Adrenal gland (tissue), 12 donors: Measurements from ENCODE around the gene PRKACA. TPM values are rescaled to one million over a fixed set of nuclear protein-coding genes. Genes with fewer than 3 reads are reported as not detected.
A peak's percentile ranks its signal among the peaks of the same experiment; 100 is the strongest.

ENCODE experiments used
- DNase-seq, 7 donors: peaks; one replicate each; pipeline ENCODE4 v3.0.0-alpha.2; 2019 to 2020
- H3K27ac ChIP-seq, 5 donors: fragments of 200-600 bp; sonication (generic) in 4 of 5; 1 replicate in 3 of 5; 2 replicates in 2 of 5; pipeline versions ENCODE4 v1.5.1 to v1.8.0; 2016 to 2020; ENCODE audit warnings: mild to moderate bottlenecking in 1 of 5
- H3K27me3 ChIP-seq: fragments of 200-600 bp; 2 replicates; pipeline ENCODE4 v1.8.0; 2021
- H3K36me3 ChIP-seq, 2 donors: fragments of 200-600 bp; replicated peaks in 1 of 2; 1 replicate in 1 of 2; 2 replicates in 1 of 2; pipeline versions ENCODE4 v1.5.1 to v1.8.0; 2018 to 2022
- H3K4me1 ChIP-seq, 2 donors: fragments of 200-600 bp; replicated peaks in 1 of 2; 1 replicate in 1 of 2; 2 replicates in 1 of 2; pipeline versions ENCODE4 v1.5.1 to v1.8.0; 2018 to 2021
- H3K4me3 ChIP-seq, 4 donors: fragments of 200-600 bp; sonication (generic) in 3 of 4; one replicate each; pipeline ENCODE4 v1.5.1; 2016 to 2018
- H3K9me3 ChIP-seq, 3 donors: fragments of 200-600 bp; sonication (generic) in 1 of 3; replicated peaks in 1 of 3; 1 replicate in 2 of 3; 2 replicates in 1 of 3; pipeline versions ENCODE4 v1.5.1 to v1.8.0; 2016 to 2021
- POLR2A ChIP-seq, 2 donors: fragments of 450-650 bp; IDR thresholded peaks; one replicate each; pipeline ENCODE4 v1.6.1; 2017; ENCODE audit warnings: antibody characterized with exemption in 2 of 2, mild to moderate bottlenecking in 2 of 2, moderate library complexity in 1 of 2
- WGBS, 4 donors: extraction: QIAGEN DNeasy Blood & Tissue Kit in 2 of 4; methylation state at CpG; one replicate each; pipeline versions ENCODE4 v1.1.5 to v1.1.7; 2013 to 2017; 5-methylcytosine and 5-hydroxymethylcytosine counted together
- intact Hi-C, 2 donors: fragments of 100-400 bp; cut with DNase I; formaldehyde crosslinking; loops; one replicate each; pipeline versions ENCODE4 v1.14.1 to v1.15.0; 2022 to 2023
- polyA plus RNA-seq, 3 donors: library from polyadenylated mRNA; stranded (reverse); fragments of 200-250 nt in 2 of 3; fragments of 350-450 nt in 1 of 3; fragmentation: Illumina TruSeq in 1 of 3; extraction: RNeasy Lipid Tissue Mini Kit (QIAGEN cat#74804) in 1 of 3; gene quantifications; one replicate each; pipeline ENCODE4 v1.2.3, GENCODE V29; 2013 to 2014
- total RNA-seq, 9 donors: library from RNA; depleted of rRNA in 4 of 9; stranded (reverse); fragments of >200 nt in 4 of 9; fragments of 120-200 nt in 1 of 9; fragmentation: NEBNext Ultra II Directional in 1 of 9; extraction: Animal tissue kit (Norgen Biotek cat#: 25700) in 1 of 9; gene quantifications; one replicate each; pipeline versions ENCODE4 v1.1.0 to v1.2.4, GENCODE V29; 2013 to 2023
- TF ChIP-seq, protein P1 (sequence below), 6 experiments: fragments of 450-650 bp in 4 of 6; fragments of 200-600 bp in 2 of 6; sonication (generic) in 1 of 6; IDR thresholded peaks; 1 replicate in 5 of 6; 2 replicates in 1 of 6; pipeline versions ENCODE4 v1.5.1 to v1.8.0; 2016 to 2021; ENCODE audit warnings: antibody characterized with exemption in 6 of 6, mild to moderate bottlenecking in 2 of 6, moderate library complexity in 1 of 6
- donor health status: healthy with polysubstance abuse.
- donor health status: Bipolar disorder and iron deficiency.
- donor health status: DM: yes; HTN: yes; CAD: no.
- donor health status: DM: no; HTN: no; CAD: no.
- donor health status: DM: no; HTN: no; CAD: no.
- donor health status: DM: yes; HTN: yes; CAD: no.

The PRKACA gene
- total and polyA plus RNA-seq, 12 donors: 74.1 to 457 (median 150) TPM

DNA sequence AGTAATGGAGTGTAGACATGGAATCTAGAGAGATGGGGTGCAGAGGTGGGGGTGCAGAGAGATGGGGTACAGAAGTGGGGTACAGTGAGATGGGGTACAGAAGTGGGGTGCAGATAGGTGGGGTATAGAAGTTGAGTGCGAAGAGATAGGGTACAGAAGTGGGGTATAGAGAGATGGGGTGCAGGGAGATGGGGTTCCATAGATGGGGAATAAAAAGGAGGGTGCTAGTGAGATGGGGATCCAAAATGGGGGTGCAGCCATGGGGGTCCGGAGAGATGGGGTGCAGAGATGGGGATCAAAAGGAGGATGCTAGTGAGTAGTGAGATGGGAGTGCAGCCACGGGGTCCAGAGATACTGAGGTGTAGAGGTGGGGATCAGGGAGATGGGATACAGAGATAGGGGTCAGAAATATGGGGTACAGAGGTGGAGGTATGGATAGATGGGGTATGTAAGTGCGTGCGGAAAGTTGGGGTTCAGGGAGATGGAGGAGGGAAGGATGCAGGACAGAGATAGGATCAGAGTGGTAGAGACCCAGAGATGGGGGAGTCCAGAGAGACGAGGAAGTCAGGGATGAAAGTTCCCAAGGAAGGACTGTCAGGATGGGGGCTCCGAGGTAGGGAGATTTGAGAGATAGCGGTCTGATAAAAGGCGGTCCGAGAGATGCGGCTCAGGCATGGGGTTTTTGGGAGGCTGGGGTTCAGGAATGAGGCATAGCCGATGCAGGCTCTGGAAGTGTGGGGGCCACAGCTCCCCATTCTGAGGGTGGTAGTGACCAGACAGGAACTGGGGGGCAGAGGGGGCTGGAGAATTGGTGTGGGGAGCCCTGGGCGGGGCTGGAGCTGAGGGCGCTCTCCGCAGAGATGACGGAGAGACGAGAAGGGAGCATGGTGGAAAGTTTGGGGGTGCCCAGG, 59.1 kb downstream of the PRKACA start:
- Histone ChIP-seq H3K36me3 (no peaks in the 10 kb centered on the region), H3K4me1 (peaks cover 0 to 4% of the 10 kb centered on the region in 2 donors), H3K27me3 (peaks cover 15% of the 10 kb centered on the region), H3K27ac (no peak overlapping the region), H3K9me3 (no peaks in the 10 kb centered on the region), H3K4me3 (no peak overlapping the region)
- TF ChIP-seq, protein P1, sequence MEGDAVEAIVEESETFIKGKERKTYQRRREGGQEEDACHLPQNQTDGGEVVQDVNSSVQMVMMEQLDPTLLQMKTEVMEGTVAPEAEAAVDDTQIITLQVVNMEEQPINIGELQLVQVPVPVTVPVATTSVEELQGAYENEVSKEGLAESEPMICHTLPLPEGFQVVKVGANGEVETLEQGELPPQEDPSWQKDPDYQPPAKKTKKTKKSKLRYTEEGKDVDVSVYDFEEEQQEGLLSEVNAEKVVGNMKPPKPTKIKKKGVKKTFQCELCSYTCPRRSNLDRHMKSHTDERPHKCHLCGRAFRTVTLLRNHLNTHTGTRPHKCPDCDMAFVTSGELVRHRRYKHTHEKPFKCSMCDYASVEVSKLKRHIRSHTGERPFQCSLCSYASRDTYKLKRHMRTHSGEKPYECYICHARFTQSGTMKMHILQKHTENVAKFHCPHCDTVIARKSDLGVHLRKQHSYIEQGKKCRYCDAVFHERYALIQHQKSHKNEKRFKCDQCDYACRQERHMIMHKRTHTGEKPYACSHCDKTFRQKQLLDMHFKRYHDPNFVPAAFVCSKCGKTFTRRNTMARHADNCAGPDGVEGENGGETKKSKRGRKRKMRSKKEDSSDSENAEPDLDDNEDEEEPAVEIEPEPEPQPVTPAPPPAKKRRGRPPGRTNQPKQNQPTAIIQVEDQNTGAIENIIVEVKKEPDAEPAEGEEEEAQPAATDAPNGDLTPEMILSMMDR (IDR thresholded peaks at IDR 0.05): no peak
- TF ChIP-seq POLR2A (IDR thresholded peaks at IDR 0.05): no peak
- intact Hi-C loops: loop anchor here (10.0 kb wide), 2 partner anchors 174 to 464 kb away; no protein-coding TSS in a partner anchor
- DNase-seq: no peak
- 18 to 30% (median 25%) methylated on average over 11 to 17 of the region's 17 CpGs for WGBS, 4 donors

DNA sequence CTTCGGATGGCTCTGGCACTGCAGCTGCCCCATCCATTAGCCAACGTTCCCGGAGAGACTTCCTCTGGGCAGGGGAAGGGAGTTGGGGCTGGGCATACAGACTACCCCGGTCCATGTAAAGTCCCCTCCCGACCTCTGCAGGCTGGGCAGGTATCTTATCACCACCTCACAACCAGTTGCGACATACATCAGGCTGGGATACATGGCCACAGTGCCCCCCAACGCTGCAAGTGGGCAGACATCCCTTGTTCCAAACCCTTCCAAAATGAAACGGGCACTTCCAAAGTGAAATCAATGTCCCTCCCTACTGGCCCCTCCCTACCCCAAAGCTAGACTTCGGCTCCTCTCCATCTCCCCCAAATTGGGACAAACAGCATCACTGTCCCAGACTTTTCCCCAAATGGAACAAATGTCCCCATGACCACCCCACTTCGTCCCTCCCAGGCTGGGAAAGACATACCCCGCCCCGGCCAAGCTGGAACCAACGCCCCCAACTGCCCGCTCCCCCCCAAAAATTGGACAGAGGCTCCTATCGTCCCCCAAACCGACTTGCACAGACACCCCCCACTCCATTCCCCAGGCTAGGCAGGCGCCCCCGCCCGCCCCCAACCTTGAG, 60.7 kb downstream of the PRKACA start:
- H3K4me1 ChIP-seq: peaks cover 0 to 4% of the 10 kb centered on the region in 2 donors
- no peak overlapping the region for H3K27ac ChIP-seq
- DNase-seq: no peak
- TF ChIP-seq, protein P1 (IDR thresholded peaks at IDR 0.05): no peak
- TF ChIP-seq POLR2A (IDR thresholded peaks at IDR 0.05): no peak
- H3K36me3 ChIP-seq: no peaks in the 10 kb centered on the region
- no peaks in the 10 kb centered on the region for H3K9me3 ChIP-seq
- intact Hi-C loops: loop anchor here (10.0 kb wide), 2 partner anchors 172 to 462 kb away; no protein-coding TSS in a partner anchor
- WGBS, 4 donors: 25 to 36% (median 28%) methylated on average over 5 to 19 of the region's 19 CpGs
- H3K27me3 ChIP-seq: peaks cover 15% of the 10 kb centered on the region
- peak overlapping the region in 1 of 4 donors; percentile 39 for H3K4me3 ChIP-seq

DNA sequence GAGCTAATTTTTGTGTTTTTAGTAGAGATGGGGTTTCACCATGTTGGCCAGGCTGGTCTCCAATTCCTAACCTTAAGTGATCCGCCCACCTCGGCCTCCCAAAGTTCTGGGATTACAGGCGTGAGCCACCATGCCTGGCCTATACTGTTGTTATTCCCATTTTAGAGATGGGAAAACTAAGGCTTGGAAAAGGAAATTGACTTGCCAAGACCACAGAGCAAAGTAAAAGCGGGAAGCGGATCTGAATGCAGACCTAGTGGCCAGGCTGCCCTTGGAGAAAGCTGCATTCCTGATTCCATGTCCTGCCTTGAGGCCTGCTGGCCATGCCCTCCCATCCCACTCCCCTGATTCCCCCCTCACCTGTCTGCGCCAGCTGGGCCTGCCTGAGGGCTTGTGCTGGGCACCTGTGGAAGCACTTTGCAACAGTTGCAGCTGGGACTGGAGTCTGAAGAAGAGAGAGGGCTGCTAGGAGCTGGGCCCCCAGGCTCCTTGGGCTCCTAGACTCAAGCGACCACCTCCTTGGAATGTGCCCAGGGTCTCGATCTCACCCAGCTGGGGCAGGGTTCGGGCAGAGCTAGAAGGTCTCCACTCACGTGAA, 61.4 kb downstream of the PRKACA start:
- whole genome bisulfite sequencing, 4 donors: 91 to 95% (median 93%) methylated on average over 5 to 10 of the region's 10 CpGs
- H3K4me1 ChIP-seq: peaks cover 0 to 4% of the 10 kb centered on the region in 2 donors
- TF ChIP-seq, protein P1 (IDR thresholded peaks at IDR 0.05): no peak
- no peak for TF ChIP-seq POLR2A (IDR thresholded peaks at IDR 0.05)
- intact Hi-C loops: loop anchor here (10.0 kb wide), 2 partner anchors 171 to 461 kb away; no protein-coding TSS in a partner anchor
- H3K36me3 ChIP-seq: no peaks in the 10 kb centered on the region
- no peak overlapping the region for H3K4me3 ChIP-seq
- H3K27me3 ChIP-seq: peaks cover 15% of the 10 kb centered on the region
- no peak for DNase-seq
- no peak overlapping the region for H3K27ac ChIP-seq
- H3K9me3 ChIP-seq: no peaks in the 10 kb centered on the region

DNA sequence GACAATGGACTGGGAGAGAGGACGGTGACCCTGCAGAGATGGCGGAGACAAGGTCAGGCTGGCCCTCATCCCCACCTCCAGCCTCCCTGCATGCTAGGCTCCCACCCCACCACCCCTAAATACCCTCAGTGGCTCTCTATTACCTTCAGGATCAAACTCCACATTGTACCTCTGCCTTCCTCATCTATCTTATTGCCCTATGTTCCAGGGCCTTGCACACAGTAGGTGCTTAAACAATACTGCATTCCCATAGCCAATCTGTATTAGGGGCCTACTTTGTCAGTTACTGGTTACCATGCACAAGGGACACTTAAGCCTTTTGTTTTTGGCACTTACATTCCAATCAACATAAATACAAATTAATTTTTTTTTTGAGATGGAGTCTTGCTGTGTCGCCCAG, 62.2 kb downstream of the PRKACA start:
- no peak overlapping the region for H3K4me3 ChIP-seq
- no peaks in the 10 kb centered on the region for H3K9me3 ChIP-seq
- 75 to 90% (median 79%) methylated on average over 3 of the region's 3 CpGs for WGBS, 4 donors
- DNase-seq: no peak
- intact Hi-C loops: loop anchor here (10.0 kb wide), 2 partner anchors 171 to 461 kb away; no protein-coding TSS in a partner anchor
- H3K36me3 ChIP-seq: no peaks in the 10 kb centered on the region
- no peak for TF ChIP-seq POLR2A (IDR thresholded peaks at IDR 0.05)
- TF ChIP-seq, protein P1 (IDR thresholded peaks at IDR 0.05): no peak
- peaks cover 15% of the 10 kb centered on the region for H3K27me3 ChIP-seq
- no peak overlapping the region for H3K27ac ChIP-seq
- H3K4me1 ChIP-seq: peaks cover 0 to 4% of the 10 kb centered on the region in 2 donors
